ENCODE data around the gene SCNN1G.

SCNN1G gene

DNA sequence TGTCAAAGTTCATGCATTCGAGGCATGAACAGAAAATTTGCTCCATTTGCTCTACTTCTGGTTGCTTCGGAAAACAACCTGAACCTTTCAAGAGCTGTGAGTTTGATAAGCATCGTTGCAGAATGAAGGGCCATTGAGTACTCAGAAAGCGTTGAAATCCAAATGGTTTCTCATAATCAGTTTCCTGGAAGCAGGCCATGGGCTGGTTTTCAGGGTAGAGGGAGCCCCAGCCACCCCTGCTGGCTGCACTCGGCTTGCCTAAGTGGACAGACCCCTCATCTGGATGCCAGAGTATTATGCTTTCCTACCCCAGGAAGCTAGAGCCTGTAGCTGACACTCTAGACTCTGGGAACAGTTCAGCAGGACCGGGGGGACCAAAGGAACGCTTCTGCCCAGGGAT, 24.4 kb downstream of the SCNN1G start:
- H3K4me2 ChIP-seq = no peak overlapping the region
- H3K9ac ChIP-seq = no peak overlapping the region
- H3K36me3 ChIP-seq = no peaks in the 10 kb centered on the region
- no peaks in the 10 kb centered on the region for H4K20me1 ChIP-seq
- no peaks in the 10 kb centered on the region for H3K27me3 ChIP-seq
- no peak overlapping the region for H3K4me3 ChIP-seq
- no peak for TF ChIP-seq Cebpa-rat (IDR thresholded peaks at IDR 0.05)
- no peaks in the 10 kb centered on the region for H3K9me3 ChIP-seq (replicated peaks in 1 of 11)
- no peaks in the 10 kb centered on the region for H3K4me1 ChIP-seq
- no peak overlapping the region for H3K27ac ChIP-seq

DNA sequence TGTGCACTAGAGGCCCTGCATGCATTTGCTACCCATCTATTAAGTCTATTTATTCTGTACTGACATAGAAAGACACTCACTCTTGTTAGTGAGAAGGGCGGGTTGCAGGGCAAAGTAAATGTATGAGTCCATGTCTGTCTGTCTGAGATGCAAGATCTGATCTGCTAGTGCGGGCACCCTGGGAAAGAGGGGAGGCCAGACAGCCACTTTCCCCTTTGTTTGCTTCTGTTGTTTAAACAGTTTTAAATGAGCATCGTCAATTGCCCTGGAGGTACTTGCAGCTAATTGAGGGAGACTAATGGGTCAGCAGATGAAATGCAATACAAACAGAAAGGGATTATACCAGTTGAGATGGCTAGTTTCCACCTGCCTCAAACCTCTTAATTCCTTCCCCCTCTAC, 24.9 kb downstream of the SCNN1G start:
- Histone ChIP-seq H3K27me3 (no peaks in the 10 kb centered on the region), H3K4me1 (no peaks in the 10 kb centered on the region), H3K9ac (no peak overlapping the region), H3K4me3 (no peak overlapping the region), H3K9me3 (replicated peaks in 1 of 11) (no peaks in the 10 kb centered on the region), H3K36me3 (no peaks in the 10 kb centered on the region), H3K4me2 (no peak overlapping the region), H3K27ac (no peak overlapping the region), H4K20me1 (no peaks in the 10 kb centered on the region)
- no peak for TF ChIP-seq Cebpa-rat (IDR thresholded peaks at IDR 0.05)

DNA sequence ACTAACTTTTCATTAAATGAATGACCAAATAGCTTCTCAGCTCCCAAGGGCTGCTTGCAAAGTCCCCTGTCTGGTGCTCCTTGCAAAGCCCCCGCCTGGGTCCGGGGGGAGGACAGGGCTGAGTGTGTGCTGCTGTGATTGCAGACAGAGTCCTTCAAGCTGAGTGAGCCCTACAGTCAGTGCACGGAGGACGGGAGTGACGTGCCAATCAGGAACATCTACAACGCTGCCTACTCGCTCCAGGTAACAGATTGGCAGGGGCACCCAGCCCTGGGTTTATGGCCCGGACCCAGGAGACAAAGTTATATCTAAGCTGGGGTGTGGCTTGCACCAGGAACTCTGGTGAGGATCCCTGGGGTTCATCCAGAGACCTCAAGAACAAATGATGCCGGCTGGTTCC, 27.1 kb downstream of the SCNN1G start:
- Histone ChIP-seq H4K20me1 (no peaks in the 10 kb centered on the region), H3K4me1 (peaks cover 2 to 5% (median 4%) of the 10 kb centered on the region in 10 experiments; a peak in 18 of 20 replicates)

DNA sequence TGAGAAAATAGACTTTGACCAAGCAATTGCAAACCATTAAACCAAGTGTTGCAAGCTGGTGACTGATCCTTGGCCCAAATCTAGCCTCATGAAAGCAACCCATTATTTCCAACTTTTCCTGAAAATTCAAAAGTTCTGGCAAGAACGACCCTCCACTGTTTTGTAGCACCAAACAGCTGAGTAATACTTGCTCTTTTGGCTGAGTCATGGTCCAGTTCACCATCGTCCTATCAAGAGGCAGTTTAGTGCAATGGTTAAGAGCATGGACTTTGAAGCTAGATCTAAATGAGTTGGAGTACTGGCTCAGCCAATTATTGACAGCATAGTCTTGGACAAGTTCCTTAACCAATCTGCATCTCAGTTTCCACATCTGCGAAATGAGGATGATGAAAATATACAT, 31.3 kb downstream of the SCNN1G start:
- H3K4me2 ChIP-seq = no peak overlapping the region; a peak in 1 of 22 replicates
- H3K4me1 ChIP-seq = peaks cover 6 to 12% (median 11%) of the 10 kb centered on the region in 10 experiments; a peak in 18 of 20 replicates
- H3K27me3 ChIP-seq = no peaks in the 10 kb centered on the region
- no peaks in the 10 kb centered on the region for H3K9me3 ChIP-seq (replicated peaks in 1 of 11)
- no peaks in the 10 kb centered on the region for H4K20me1 ChIP-seq
- no peak overlapping the region for H3K9ac ChIP-seq
- no peak for TF ChIP-seq Cebpa-rat (IDR thresholded peaks at IDR 0.05)
- no peak overlapping the region for H3K27ac ChIP-seq
- H3K36me3 ChIP-seq = no peaks in the 10 kb centered on the region
- no peak overlapping the region for H3K4me3 ChIP-seq

More for the DNA sequence above, 27.1 kb downstream of the SCNN1G start:
- H3K36me3 ChIP-seq = no peaks in the 10 kb centered on the region
- no peak overlapping the region for H3K4me3 ChIP-seq
- H3K9me3 ChIP-seq (replicated peaks in 1 of 11) = no peaks in the 10 kb centered on the region
- H3K27ac ChIP-seq = no peak overlapping the region
- no peak for TF ChIP-seq Cebpa-rat (IDR thresholded peaks at IDR 0.05)
- H3K4me2 ChIP-seq = no peak overlapping the region
- no peak overlapping the region for H3K9ac ChIP-seq
- no peaks in the 10 kb centered on the region for H3K27me3 ChIP-seq

DNA sequence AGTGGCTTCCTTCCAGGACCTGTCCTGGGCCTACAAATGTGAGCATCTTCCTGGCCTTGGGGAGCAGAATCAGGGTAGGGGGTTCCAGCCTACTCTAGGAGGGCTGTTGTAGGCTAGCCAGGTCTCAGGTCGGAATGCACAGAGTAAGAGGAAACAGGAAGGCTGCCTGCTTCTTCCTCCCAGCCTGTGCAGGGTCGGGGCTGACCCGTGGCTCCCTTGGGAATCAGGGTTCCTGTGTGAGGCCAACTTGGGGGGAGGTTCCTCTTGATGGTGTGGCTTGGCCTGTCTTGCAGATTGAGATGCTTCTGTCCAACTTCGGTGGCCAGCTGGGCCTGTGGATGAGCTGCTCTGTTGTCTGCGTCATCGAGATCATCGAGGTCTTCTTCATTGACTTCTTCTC, 32.3 kb downstream of the SCNN1G start:
- Histone ChIP-seq H3K9me3 (replicated peaks in 1 of 11) (no peaks in the 10 kb centered on the region), H4K20me1 (no peaks in the 10 kb centered on the region), H3K9ac (no peak overlapping the region), H3K36me3 (no peaks in the 10 kb centered on the region), H3K4me1 (peaks cover 6 to 12% (median 11%) of the 10 kb centered on the region in 10 experiments; a peak in 18 of 20 replicates), H3K4me3 (no peak overlapping the region), H3K4me2 (peak overlapping the region; percentile 2 to 78 (median 65); a peak in 18 of 22 replicates), H3K27ac (peak overlapping the region in 1 of 11 experiments; percentile 13; a peak in 1 of 22 replicates), H3K27me3 (no peaks in the 10 kb centered on the region)
- no peak for TF ChIP-seq Cebpa-rat (IDR thresholded peaks at IDR 0.05)

DNA sequence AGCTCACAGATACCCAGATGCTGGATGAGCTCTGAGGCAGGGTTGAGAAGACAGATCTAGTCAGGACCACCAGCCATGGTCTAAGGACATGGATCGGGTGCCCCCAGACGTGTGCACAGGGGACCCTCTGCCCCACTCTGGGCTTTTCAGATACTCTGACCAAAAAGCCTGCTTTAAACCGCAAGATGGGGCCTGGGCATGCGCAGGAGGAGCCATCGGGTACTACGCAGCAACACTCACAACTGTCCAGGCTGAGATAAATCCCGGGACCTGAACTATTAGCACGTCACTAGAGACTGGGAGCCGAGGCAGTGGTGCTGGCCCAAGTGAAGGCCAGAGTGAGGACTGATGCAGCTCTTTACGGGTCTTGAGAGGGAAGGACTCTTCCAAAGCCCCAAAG, 32.9 kb downstream of the SCNN1G start:
- TF ChIP-seq Cebpa-rat (IDR thresholded peaks at IDR 0.05) = no peak
- Histone ChIP-seq H3K4me2 (peak overlapping the region in 7 of 11 experiments; percentile 62 to 78 (median 70); a peak in 11 of 22 replicates), H3K4me3 (no peak overlapping the region), H3K4me1 (peaks cover 6 to 12% (median 11%) of the 10 kb centered on the region in 10 experiments; a peak in 18 of 20 replicates), H3K27ac (no peak overlapping the region), H4K20me1 (no peaks in the 10 kb centered on the region), H3K9ac (no peak overlapping the region), H3K9me3 (replicated peaks in 1 of 11) (no peaks in the 10 kb centered on the region), H3K36me3 (no peaks in the 10 kb centered on the region), H3K27me3 (no peaks in the 10 kb centered on the region)

DNA sequence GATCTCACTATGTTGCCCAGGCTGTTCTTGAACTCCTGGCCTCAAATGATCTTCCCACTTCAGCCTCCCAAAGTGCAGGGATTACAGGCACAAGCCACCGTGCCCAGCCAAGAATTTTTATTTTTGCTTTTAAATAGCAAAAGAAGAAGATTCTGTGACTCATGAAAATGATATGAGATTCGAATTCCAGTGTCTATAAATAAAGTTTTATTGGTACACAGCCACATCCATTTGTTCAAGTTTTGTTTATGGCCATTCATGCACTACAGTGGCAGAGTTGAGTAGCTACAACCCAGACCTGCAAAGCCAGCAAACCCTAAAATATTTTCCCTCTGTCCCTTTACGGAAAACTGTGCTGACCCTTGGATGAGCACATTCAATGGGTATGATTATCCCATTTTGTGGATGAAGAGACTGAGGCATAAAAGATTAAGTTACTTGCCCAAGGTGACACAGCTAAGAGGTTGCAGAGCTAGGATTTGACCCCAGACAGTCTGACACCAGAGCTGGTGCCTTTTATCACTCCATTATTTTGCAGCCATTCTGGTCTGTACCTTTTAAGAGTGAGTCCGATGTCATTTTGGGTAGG, 34.2 kb downstream of the SCNN1G start:
- H3K4me1 ChIP-seq = peaks cover 6 to 12% (median 11%) of the 10 kb centered on the region in 10 experiments; a peak in 18 of 20 replicates

DNA sequence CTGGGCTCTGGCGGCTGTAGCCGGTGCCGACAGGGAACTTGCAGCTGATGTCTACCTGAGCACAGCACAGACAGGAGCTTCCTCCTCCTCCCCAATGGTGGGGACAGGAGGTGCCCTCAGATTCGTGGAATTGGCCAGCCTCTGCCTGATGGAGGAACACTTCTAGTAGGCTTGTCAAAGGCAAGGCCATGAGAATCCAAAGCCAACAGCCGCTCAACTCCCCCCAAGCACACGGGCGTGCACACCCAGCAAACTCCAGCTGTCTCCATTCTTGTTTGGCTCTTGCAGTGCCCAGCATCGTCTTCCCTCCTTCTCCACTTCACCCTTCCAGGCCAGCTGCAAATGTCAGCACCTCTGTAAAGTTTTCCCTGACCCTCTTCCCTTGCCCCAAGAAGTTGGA, 35.1 kb downstream of the SCNN1G start:
- H3K36me3 ChIP-seq = no peaks in the 10 kb centered on the region
- no peak overlapping the region for H3K9ac ChIP-seq
- H3K27me3 ChIP-seq = no peaks in the 10 kb centered on the region
- no peaks in the 10 kb centered on the region for H4K20me1 ChIP-seq
- no peaks in the 10 kb centered on the region for H3K9me3 ChIP-seq (replicated peaks in 1 of 11)
- H3K4me2 ChIP-seq = no peak overlapping the region
- H3K4me3 ChIP-seq = no peak overlapping the region
- H3K4me1 ChIP-seq = peaks cover 6 to 12% (median 11%) of the 10 kb centered on the region in 10 experiments; a peak in 18 of 20 replicates
- no peak overlapping the region for H3K27ac ChIP-seq
- no peak for TF ChIP-seq Cebpa-rat (IDR thresholded peaks at IDR 0.05)

More for the DNA sequence above, 34.2 kb downstream of the SCNN1G start:
- H3K4me3 ChIP-seq = no peak overlapping the region
- no peaks in the 10 kb centered on the region for H3K27me3 ChIP-seq
- H3K4me2 ChIP-seq = no peak overlapping the region
- H3K9ac ChIP-seq = no peak overlapping the region
- H3K36me3 ChIP-seq = no peaks in the 10 kb centered on the region
- H4K20me1 ChIP-seq = no peaks in the 10 kb centered on the region
- no peak for TF ChIP-seq Cebpa-rat (IDR thresholded peaks at IDR 0.05)
- H3K27ac ChIP-seq = no peak overlapping the region
- H3K9me3 ChIP-seq (replicated peaks in 1 of 11) = no peaks in the 10 kb centered on the region

DNA sequence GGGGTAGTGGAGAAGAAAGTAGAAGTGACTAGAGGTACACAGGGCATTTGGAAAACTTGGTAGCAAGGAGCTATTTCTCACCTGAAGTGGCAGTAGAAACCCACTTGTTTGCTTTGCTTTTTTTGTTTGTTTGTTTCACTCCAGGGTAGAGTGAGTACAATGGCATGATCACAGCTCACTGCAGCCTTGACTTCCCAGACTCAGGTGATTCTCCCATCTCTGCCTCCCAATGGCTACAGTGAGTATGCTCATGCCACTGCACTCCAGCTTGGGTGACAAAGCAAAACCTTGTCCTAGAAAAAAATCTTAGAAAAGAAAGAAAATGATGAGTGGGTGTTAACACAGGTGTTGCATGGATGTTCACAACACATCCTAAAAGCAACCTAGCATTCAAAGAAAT, 40.4 kb downstream of the SCNN1G start:
- Histone ChIP-seq H3K27ac (no peak overlapping the region), H3K4me1 (no peaks in the 10 kb centered on the region), H3K9me3 (replicated peaks in 1 of 11) (peaks cover 0 to 5% (median 0%) of the 10 kb centered on the region in 11 experiments; a peak in 2 of 22 replicates), H3K4me3 (no peak overlapping the region), H4K20me1 (no peaks in the 10 kb centered on the region), H3K9ac (no peak overlapping the region), H3K36me3 (no peaks in the 10 kb centered on the region), H3K27me3 (no peaks in the 10 kb centered on the region), H3K4me2 (no peak overlapping the region)
- TF ChIP-seq Cebpa-rat (IDR thresholded peaks at IDR 0.05) = no peak

DNA sequence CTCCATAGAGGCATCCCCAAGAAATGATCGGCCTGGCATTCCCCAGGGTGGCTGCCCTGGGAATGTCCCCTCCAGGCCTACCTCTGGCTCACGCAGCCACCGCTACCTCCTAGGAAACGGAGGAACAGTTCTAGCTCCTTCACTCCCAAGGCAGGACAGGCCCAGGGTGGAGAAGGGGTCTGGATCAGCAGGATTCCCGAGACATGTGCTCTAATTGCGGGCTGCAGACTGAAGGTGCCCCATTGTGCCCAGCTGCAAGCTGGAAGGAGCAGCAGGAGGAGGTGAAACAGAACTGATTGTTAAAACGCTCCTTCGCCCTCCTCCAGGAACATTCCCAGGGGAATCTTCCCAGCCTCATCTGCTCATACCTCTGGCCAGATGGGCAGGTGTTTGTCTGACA, 40.8 kb downstream of the SCNN1G start:
- TF ChIP-seq Cebpa-rat (IDR thresholded peaks at IDR 0.05) = no peak
- H3K4me3 ChIP-seq = no peak overlapping the region
- no peaks in the 10 kb centered on the region for H3K4me1 ChIP-seq
- H3K4me2 ChIP-seq = no peak overlapping the region
- H3K27ac ChIP-seq = no peak overlapping the region
- H3K9me3 ChIP-seq (replicated peaks in 1 of 11) = peaks cover 0 to 6% (median 0%) of the 10 kb centered on the region in 11 experiments; a peak in 2 of 22 replicates
- H3K9ac ChIP-seq = no peak overlapping the region
- no peaks in the 10 kb centered on the region for H3K27me3 ChIP-seq
- H4K20me1 ChIP-seq = no peaks in the 10 kb centered on the region
- no peaks in the 10 kb centered on the region for H3K36me3 ChIP-seq
